Retina (tissue), 1 donor: ENCODE measurements around the gene EGLN1.
A peak's percentile ranks its signal among the peaks of the same experiment; 100 is the strongest.
"Not testable (repeated sequence)": the region's sequence is repeated elsewhere in the genome, so short reads cannot be mapped to it uniquely, and the experiment has no call there.

ENCODE experiments used
- DNase-seq: peaks from one replicate; pipeline ENCODE4 v3.0.0-alpha.2; 2016

The EGLN1 gene

GRCh38 chr1:231357831-231358354 lies 64.2 kb downstream of the EGLN1 start:
- peak; percentile 52 for DNase-seq

GRCh38 chr1:231357187-231357772 lies 64.8 kb downstream of the EGLN1 start:
- no peak for DNase-seq

GRCh38 chr1:231355171-231355570 lies 66.9 kb downstream of the EGLN1 start:
- no peak for DNase-seq

GRCh38 chr1:231354330-231355020 lies 67.6 kb downstream of the EGLN1 start:
- no peak for DNase-seq

- no peak for DNase-seq
Observed at GRCh38 chr1:231353086-231353485, 69.0 kb downstream of the EGLN1 start.

GRCh38 chr1:231351816-231352215 lies 70.3 kb downstream of the EGLN1 start:
- DNase-seq: no peak

DNA sequence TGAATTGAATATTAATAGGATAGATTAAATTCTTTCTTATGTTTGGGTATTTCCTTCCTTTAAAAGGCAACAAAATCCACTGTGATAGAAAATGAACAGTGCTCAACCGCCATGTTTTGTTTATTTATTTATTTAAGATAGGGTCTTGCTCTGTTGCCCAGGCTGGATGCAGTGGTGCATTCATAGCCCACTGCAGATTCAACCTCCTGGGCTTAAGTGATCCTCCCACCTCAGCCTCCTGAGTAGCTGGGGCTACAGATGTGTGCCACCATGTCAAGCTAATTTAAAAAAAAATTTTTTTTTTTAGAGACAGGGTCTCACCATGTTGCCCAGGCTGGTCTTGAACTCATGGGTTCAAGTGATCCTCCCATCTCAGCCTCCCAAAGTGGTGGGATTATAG lies 73.2 kb downstream of the EGLN1 start:
- not testable (repeated sequence) for DNase-seq

DNA sequence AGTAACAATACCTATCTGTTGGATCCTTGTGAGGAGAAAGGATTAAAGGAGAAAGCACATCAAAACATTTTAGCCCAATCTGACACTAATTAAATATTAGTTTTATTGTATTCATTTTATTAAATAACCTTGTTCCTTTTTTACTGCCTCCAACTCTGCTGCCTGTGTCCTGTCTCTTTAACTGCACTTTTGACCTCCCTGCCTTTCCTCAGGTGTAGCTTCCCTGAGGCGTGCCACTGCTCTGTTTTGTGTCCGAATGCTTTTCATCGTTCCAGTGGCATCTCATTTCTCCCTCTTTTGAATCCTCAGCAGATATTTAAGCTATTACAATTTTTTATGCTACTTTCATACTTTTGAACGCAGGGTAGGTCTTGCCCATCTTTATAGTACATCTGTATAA lies 73.6 kb downstream of the EGLN1 start:
- DNase-seq: no peak

GRCh38 chr1:231347961-231348360 lies 74.1 kb downstream of the EGLN1 start:
- no peak for DNase-seq

GRCh38 chr1:231340328-231341013 lies 81.6 kb downstream of the EGLN1 start:
- DNase-seq: no peak

DNA sequence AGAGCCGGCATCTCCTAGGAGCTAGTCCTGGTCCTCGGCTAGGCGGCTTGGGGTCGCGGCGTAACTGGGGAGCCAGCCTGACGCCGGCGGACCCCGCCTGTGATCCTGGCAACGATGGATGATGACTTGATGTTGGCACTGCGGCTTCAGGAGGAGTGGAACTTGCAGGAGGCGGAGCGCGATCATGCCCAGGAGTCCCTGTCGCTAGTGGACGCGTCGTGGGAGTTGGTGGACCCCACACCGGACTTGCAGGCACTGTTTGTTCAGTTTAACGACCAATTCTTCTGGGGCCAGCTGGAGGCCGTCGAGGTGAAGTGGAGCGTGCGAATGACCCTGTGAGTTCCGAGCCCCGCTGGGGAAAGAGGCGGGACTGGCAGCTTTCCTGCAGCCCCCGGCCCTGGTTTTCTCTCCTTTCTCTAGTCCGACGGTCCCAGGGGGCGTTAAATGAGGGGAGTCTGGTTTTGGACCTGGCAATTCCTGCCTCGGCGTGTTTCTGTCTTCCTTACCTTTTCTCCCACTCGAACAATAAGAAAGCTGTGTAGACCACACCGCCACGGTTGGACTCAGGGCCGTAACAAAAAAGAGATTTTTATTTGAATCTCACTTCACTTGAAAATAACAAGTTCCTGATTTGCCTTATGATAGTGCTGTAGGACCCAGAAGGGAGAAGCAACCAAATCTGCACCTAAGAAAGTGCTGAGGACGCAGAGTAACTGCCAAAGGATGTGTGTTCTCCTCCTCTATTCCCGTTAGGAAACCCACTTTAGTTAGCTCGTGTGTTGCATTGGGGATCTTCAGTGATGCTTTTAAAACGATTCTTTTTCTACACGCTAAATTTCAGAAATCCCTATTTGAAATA lies 83.6 kb downstream of the EGLN1 start, which contains the start of gene SPRTN:
TSS of gene SPRTN (plus strand) at position 24 of the 859 bp plus-strand sequence. CDS start at position 115, 91 bp downstream.
- no peak for DNase-seq

DNA sequence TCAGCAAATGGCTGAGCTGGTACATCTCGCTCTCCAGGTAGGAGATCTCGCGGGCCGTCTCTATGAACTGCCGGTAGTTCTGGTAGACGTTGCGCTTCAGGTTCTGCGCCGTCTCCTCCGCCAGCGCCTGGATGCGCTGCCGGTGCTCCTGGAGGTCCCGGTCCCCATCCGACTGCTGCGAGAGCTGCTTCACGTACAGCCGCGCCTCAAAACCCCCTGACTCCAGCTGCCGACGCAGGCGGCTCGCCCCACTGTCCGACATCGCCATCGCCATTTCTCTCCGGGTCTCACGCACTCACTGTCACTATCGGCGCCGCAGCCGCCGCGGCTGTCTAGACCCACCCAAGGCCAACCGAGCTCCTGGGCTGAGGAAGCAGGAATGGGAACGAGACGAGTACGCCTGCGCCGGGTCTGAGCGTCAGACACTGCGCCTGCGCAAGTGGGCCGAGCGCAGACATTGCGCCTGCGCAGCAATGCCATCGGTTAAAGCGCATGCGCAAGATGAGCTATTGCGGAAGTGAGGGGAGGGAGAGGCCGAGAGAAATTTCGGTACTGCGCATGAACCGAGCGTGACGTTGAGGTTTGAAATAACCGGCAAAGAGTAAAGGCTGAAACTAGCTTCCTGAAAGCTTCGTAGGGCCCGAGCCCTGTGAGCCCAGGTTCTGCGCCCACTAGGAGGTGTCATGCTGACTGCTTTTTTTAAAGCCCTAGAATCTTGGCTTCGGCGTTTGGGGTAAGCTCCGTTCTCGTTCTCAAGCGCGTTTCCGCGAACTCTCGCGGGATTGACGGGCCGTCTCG lies 84.4 kb downstream of the EGLN1 start, which contains the start of gene EXOC8:
TSS of gene EXOC8 (minus strand) at position 381 of the 798 bp plus-strand sequence. CDS start at position 274, 107 bp downstream.
- peak; percentile 100 for DNase-seq

DNA sequence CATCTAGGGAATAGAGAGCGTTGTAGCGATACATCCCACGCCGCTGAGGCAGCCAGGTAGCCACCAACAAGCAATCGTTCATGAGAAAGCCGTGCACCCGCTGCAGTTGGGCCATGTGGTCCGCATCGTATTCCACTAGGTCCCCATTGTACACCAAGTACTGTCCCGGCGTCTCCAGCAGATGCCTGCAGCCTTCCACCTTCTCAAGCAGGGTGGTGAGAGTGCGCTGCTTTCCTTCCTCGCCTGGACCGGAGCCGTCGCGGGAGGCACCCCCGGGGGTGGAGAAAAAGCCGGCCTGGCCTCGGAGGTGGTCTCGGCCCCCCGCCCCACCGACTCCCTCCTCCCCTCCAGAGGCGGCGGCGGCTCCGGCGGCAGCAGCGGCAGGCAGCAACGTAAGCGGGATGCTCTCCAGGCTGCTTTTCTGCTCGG lies 85.0 kb downstream of the EGLN1 start:
- DNase-seq: no peak

- DNase-seq: no peak
Observed at GRCh38 chr1:231335663-231336602, 86.2 kb downstream of the EGLN1 start.

DNA sequence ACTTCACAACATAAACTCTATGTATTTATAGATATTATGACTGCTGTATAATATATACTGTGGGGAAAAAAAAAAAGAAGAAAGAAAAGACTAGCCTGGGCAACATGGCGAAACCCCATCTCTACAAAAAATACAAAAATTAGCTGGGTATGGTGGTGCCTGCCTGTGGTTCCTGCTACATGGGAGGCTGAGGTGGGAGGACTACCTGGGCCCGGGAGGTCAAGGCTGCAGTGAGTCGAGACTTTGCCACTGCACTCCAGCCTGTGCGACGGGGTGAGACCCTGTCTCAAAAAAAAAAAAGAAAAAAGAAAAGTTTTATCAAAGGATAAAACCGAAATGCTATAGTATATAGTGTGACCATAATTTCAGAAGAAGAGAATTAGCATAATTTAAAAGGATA lies 87.1 kb downstream of the EGLN1 start:
- no peak for DNase-seq

GRCh38 chr1:231334079-231334666 lies 87.9 kb downstream of the EGLN1 start:
- no peak for DNase-seq

DNA sequence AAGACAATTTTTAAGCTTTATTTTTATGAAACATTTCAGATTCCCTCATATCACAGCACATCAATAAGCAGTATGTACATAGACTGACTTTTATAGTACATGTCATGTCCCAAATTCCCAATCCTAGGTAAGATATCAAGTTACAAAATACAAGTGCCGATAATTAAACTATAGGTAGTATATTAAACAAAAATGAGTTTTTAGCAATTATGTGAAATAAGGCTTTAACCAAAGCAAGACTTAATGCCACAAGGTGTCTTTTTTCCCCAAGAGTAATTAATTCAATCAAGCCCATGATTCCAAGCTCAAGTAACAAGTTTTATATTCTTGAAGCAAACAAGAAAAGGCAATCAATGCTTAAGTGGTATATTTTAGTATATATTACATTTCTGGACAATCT lies 89.3 kb downstream of the EGLN1 start:
- DNase-seq: no peak

- no peak for DNase-seq
Observed at GRCh38 chr1:231329483-231329882, 92.6 kb downstream of the EGLN1 start.

DNA sequence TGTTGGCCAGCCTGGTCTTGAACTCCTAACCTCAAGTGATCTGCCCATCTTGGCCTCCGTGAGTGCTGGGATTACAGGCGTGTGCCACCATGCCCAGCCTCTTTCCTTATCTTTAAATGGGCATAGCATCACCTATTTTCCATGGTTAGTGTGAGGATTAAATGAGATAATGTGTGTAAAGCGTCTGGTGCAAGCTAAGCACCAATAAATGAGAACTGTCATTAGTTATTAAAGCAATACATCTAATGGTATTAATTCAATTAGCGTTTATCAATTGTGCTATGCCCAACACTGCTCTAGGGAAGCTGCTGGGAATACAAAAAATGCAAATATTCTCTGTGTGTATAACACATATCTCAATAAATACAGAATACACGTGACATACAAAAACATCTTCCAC lies 94.5 kb downstream of the EGLN1 start:
- DNase-seq: no peak

DNA sequence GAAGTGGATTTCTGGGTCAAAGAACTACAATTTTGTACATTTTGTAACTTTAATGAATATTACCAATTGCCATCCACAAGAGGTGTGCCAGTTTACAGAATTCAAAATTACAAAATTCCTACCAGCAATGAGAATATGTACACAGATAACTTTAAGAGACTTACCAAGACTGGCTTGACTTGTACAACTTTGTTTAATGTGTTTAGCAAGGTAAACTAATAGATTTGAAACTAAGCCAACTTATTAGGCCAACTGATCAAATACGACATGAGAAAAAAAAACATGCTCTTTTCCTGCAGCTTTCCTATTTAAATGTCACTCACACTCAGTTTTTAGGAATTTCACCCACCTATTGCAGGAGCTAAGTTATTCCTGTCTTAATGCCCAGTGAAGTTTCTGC lies 95.8 kb downstream of the EGLN1 start:
- DNase-seq: no peak
